Panc1 (cell line): Measurements from ENCODE around the gene SLC9A3.

Experiments used
- SIN3A ChIP-seq: IDR thresholded peaks from 2 replicates; pipeline ENCODE4 v1.6.1; 2012; ENCODE audit warnings: low read depth, mild to moderate bottlenecking, low read length, moderate library complexity, borderline replicate concordance; ENCODE audit not compliant: insufficient read depth
- TCF7L2 ChIP-seq: IDR thresholded peaks from 2 replicates; pipeline ENCODE4 v1.6.1; 2011; ENCODE audit warnings: mild to moderate bottlenecking, low read depth, low read length, inconsistent platforms

GRCh38 chr5:568061-568781 is 44.0 kb upstream of the SLC9A3 start:
- TF ChIP-seq SIN3A (no peak), TCF7L2 (no peak)
